Breast epithelium (tissue), 3 donors: ENCODE measurements around the gene KCTD16.

Experiments
- POLR2A ChIP-seq: fragments of 450-650 bp; IDR thresholded peaks from one replicate; pipeline ENCODE4 v1.6.1; 2016; ENCODE audit warnings: antibody characterized with exemption, mild to moderate bottlenecking, moderate library complexity
- POLR2AphosphoS5 ChIP-seq, 3 donors: sonication (generic); formaldehyde crosslinking; IDR thresholded peaks; one replicate each; pipeline ENCODE4 v1.6.1; 2017; ENCODE audit warnings: antibody characterized with exemption in 3 of 3
- TF ChIP-seq, protein P1 (sequence below), 3 donors: fragments of 450-650 bp; IDR thresholded peaks; one replicate each; pipeline ENCODE4 v1.5.1; 2016 to 2017; ENCODE audit warnings: antibody characterized with exemption in 3 of 3, mild to moderate bottlenecking in 3 of 3, moderate library complexity in 3 of 3

- TF ChIP-seq POLR2A (no peak), POLR2AphosphoS5 (IDR thresholded peaks at IDR 0.05) (no peak)
- TF ChIP-seq, protein P1, sequence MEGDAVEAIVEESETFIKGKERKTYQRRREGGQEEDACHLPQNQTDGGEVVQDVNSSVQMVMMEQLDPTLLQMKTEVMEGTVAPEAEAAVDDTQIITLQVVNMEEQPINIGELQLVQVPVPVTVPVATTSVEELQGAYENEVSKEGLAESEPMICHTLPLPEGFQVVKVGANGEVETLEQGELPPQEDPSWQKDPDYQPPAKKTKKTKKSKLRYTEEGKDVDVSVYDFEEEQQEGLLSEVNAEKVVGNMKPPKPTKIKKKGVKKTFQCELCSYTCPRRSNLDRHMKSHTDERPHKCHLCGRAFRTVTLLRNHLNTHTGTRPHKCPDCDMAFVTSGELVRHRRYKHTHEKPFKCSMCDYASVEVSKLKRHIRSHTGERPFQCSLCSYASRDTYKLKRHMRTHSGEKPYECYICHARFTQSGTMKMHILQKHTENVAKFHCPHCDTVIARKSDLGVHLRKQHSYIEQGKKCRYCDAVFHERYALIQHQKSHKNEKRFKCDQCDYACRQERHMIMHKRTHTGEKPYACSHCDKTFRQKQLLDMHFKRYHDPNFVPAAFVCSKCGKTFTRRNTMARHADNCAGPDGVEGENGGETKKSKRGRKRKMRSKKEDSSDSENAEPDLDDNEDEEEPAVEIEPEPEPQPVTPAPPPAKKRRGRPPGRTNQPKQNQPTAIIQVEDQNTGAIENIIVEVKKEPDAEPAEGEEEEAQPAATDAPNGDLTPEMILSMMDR (IDR thresholded peaks at IDR 0.05) = no peak
These were observed 147.3 kb downstream of the KCTD16 start for GRCh38 chr5:144318011-144318410.
